WERI-Rb-1 (cell line): ENCODE results near the gene OR6C75.
"Not testable (repeated sequence)": the region's sequence is repeated elsewhere in the genome, so short reads cannot be mapped to it uniquely, and the experiment has no call there.

Experiments
- DNase-seq: peaks from one replicate; pipeline ENCODE4 v3.0.0-alpha.2; 2020
- H3K27ac ChIP-seq: fragments of 250-450 bp; sonication (Bioruptor Pico); 2 replicates; pipeline ENCODE4 v1.5.1; 2020; ENCODE audit warnings: mild to moderate bottlenecking, moderate library complexity
- H3K27me3 ChIP-seq: fragments of 250-450 bp; sonication (Bioruptor Pico); 2 replicates; pipeline ENCODE4 v1.5.1; 2021; ENCODE audit warnings: mild to moderate bottlenecking, low read depth, moderate library complexity; ENCODE audit not compliant: insufficient read depth, severe bottlenecking
- H3K36me3 ChIP-seq: fragments of 250-450 bp; sonication (Bioruptor Pico); 2 replicates; pipeline ENCODE4 v1.5.1; 2020; ENCODE audit warnings: mild to moderate bottlenecking, moderate library complexity
- H3K4me3 ChIP-seq: 2 replicates; pipeline ENCODE4 v1.5.1; 2011; ENCODE audit warnings: low read depth, mild to moderate bottlenecking, control low read depth, low read length
- H3K9me3 ChIP-seq: fragments of 250-450 bp; sonication (Bioruptor Pico); 2 replicates; pipeline ENCODE4 v1.5.1; 2021; ENCODE audit warnings: mild to moderate bottlenecking, moderate library complexity; ENCODE audit not compliant: severe bottlenecking
- CTCF ChIP-seq: IDR thresholded peaks from 2 replicates; pipeline ENCODE4 v1.5.1; 2011; ENCODE audit warnings: low read depth, mild to moderate bottlenecking, control low read depth, inconsistent platforms, low read length

OR6C75 gene

DNA sequence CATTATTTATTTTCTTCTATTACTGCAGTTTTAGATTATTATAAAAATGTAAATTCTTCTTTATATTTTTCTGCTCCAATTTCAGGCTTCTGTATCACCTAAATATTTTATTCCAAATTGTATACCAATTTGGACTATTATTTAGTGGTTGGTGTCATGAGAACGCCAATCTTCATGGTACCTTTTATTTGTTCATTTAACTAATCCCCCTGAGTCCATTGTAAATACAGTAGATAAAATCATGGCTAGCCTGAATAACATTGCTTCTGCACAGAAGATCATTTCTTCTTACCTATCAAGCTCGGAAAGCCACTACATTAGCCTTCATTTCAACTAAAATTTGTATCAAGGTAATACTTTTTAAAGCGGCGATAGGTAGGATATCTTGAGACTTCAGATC is at the start of gene OR6C75:
TSS of gene OR6C75 (plus strand) at position 301 of the 400 bp plus-strand sequence. CDS start 2,136 bp downstream, outside the sequence.
- Histone ChIP-seq H3K27me3 (peaks cover 29% of the 10 kb centered on the region), H3K36me3 (no peaks in the 10 kb centered on the region), H3K9me3 (no peaks in the 10 kb centered on the region), H3K4me3 (no peak within 1 kb of the TSS), H3K27ac (no peak within 1 kb of the TSS)
- DNase-seq, result no peak
- TF ChIP-seq CTCF, result no peak

DNA sequence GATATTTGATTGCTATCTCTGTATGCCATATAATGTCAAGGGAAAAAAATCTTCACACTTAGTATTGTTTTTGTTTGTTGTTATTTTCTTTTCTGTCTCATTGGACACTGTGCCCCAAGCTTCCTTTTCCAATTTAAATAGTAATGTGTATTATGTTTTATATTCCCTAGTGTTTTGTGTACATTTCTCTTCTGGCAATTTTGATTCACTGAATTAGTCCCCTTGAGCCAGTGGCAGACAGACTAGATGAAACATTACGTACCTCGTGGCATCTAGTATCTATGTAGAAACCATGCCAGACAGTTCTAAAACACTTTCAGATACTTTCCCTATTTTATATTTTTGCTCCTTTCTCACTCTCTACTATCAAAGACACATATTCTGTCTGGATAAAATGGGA is 48.7 kb upstream of the OR6C75 start, which contains the start of gene OR6C1:
TSS of gene OR6C1 (plus strand) at position 301 of the 400 bp plus-strand sequence. CDS start 6,257 bp downstream, outside the sequence.
- Histone ChIP-seq H3K9me3 (no peaks in the 10 kb centered on the region), H3K4me3 (no peak within 1 kb of the TSS), H3K27me3 (peaks cover 18% of the 10 kb centered on the region), H3K27ac (no peak within 1 kb of the TSS), H3K36me3 (no peaks in the 10 kb centered on the region)
- DNase-seq, result no peak
- no peak for TF ChIP-seq CTCF

DNA sequence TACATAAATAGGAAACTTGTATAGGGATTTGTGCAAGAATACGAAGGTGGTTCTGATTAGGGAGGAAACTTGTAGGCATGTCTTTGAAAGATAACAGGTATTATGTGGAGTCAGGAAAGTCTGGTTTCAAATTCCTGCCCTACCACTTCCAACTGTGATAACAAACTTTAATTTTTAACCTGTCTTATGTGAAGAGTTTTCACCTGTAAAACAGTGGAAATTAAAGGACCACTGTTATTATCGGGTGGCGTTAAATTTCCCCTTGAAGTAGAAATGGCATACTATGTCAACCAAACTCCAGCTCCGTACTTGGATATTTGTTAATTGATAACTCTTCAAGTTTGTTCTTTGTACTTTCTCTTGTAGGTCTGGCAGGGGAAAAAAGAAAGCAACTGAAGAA is 42.6 kb upstream of the OR6C75 start:
- Histone ChIP-seq H3K9me3 (no peaks in the 10 kb centered on the region), H3K4me3 (no peak overlapping the region), H3K36me3 (no peaks in the 10 kb centered on the region), H3K27me3 (peaks cover 11% of the 10 kb centered on the region), H3K27ac (no peak overlapping the region)
- no peak for DNase-seq
- TF ChIP-seq CTCF, result no peak

DNA sequence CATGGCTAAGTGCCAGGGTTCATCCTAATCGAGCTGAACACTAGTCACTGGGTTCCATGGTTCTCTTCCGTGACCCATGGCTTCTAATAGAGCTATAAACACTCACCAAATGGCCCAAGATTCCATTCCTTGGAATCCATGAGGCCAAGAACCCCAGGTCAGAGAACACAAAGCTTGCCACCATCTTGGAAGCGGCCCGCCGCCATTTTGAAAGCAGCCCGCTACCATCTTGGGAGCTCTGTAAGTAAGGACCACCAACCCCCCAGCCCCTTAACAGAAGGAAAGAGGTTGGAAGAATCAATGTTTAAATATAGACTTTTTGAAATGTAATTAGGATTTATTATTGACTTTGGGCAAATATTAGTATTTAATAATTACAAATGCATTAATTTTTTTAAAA is 37.0 kb upstream of the OR6C75 start:
- DNase-seq, result not testable (repeated sequence)

GRCh38 chr12:55330446-55330845 is 32.3 kb upstream of the OR6C75 start, which contains the start of gene OR6C3:
TSS of gene OR6C3 (plus strand) at chr12:55330746. CDS start at chr12:55331701, 955 bp downstream.
- no peak within 1 kb of the TSS for H3K27ac ChIP-seq
- H3K27me3 ChIP-seq, result peaks cover 40% of the 10 kb centered on the region
- no peak for DNase-seq
- H3K4me3 ChIP-seq, result no peak within 1 kb of the TSS
- TF ChIP-seq CTCF, result no peak
- H3K9me3 ChIP-seq, result no peaks in the 10 kb centered on the region
- no peaks in the 10 kb centered on the region for H3K36me3 ChIP-seq

More for the DNA sequence above, 37.0 kb upstream of the OR6C75 start:
- not testable (repeated sequence) for H3K4me3 ChIP-seq, H3K27ac ChIP-seq, H3K9me3 ChIP-seq, H3K36me3 ChIP-seq
- H3K27me3 ChIP-seq, result peaks cover 37% of the 10 kb centered on the region

DNA sequence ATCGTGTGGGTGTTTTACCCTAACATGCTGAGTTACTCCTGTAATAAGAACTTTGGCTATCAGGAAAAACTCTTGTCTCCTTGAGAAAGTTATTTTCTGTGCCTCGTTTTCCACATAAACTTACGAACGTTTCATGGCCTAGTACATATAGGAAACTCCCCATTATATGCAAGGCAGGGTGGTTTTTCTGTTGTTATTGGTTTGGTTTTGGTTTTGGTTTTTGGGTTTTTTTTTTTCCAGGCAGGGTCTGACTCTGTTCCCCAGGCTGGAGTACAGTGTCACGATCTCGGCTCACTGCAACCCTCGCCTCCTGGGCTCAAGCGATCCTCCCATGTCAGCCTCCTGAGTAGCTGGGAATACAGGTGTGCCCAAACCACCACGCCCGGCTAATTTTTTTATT is 26.8 kb upstream of the OR6C75 start:
- H3K27me3 ChIP-seq, result peaks cover 33% of the 10 kb centered on the region
- H3K36me3 ChIP-seq, result no peaks in the 10 kb centered on the region
- H3K4me3 ChIP-seq, result no peak overlapping the region
- no peaks in the 10 kb centered on the region for H3K9me3 ChIP-seq
- TF ChIP-seq CTCF, result no peak
- H3K27ac ChIP-seq, result no peak overlapping the region
- no peak for DNase-seq

DNA sequence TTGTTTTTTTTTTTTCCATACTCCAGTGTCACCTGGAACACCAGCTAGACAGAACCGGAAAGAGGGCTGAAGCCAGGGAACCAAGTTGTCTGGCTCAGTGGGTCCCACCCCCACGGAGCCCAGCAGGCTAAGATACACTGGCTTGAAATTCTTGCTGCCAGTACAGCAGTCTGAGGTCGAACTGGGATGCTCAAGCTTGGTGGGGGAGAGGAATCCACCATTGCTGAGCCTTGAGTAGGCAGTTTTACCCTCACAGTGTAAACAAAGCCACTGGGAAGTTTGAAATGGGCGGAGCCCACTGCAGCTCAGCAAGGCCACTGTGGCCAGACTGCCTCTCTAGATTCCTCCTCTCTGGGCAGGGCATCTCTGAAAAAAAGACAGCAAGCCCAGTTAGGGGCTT is 7.4 kb upstream of the OR6C75 start:
- not testable (repeated sequence) for H3K4me3 ChIP-seq, H3K9me3 ChIP-seq, DNase-seq, H3K36me3 ChIP-seq, H3K27ac ChIP-seq
- peaks cover 36% of the 10 kb centered on the region for H3K27me3 ChIP-seq
